Endothelial cell of umbilical vein (primary cell): ENCODE results near the gene POMP. TPM values are rescaled to one million over a fixed set of nuclear protein-coding genes. Genes with fewer than 3 reads are reported as not detected.

Source experiments
- BruUV-seq: library from RNA; stranded (reverse); fragments of 400-500 nt; replicated peaks from 2 replicates; lab custom pipeline; 2021; lab: Mats Ljungman, UMichigan
- CTCF ChIA-PET: fragments of 300-600, 350-600 bp; sonication (Branson Sonifier 250); formaldehyde crosslinking; loops from one replicate; lab custom pipeline; 2021; ENCODE audit warnings: antibody characterized with exemption, inconsistent platforms; lab: Charles Lee
- POLR2A ChIA-PET: fragments of 300-600, 350-600 bp; sonication (Branson Sonifier 250); formaldehyde crosslinking; loops from one replicate; lab custom pipeline; 2021; ENCODE audit warnings: antibody characterized with exemption, inconsistent platforms; lab: Charles Lee
- DNase-seq: peaks from one replicate; pipeline ENCODE4 v3.0.0-alpha.2; 2011; ENCODE audit warnings: low read depth, low spot score
- FAIRE-seq: peaks from 2 replicates; lab custom pipeline; 2011; peaks lifted over from hg19 to GRCh38; lab: Jason Lieb, UNC
- H2AFZ ChIP-seq: 2 replicates; pipeline ENCODE4 v1.6.0; 2012; ENCODE audit warnings: low read depth, low read length, control low read depth, inconsistent platforms
- H3K27ac ChIP-seq: 2 replicates; pipeline ENCODE4 v1.5.1; 2011; ENCODE audit warnings: low read depth, mild to moderate bottlenecking, control low read depth, low read length, moderate library complexity; ENCODE audit not compliant: insufficient read depth
- H3K27me3 ChIP-seq, 2 experiments: 2 replicates each; pipeline versions ENCODE4 v1.6.0 to v1.6.1; 2011; ENCODE audit warnings: low read length in 2 of 2, mixed read lengths in 1 of 2; ENCODE audit not compliant: control insufficient read depth in 2 of 2, insufficient read depth in 2 of 2
- H3K36me3 ChIP-seq, 2 experiments: 2 replicates in 1 of 2; 3 replicates in 1 of 2; pipeline ENCODE4 v1.5.1; 2011; ENCODE audit warnings: low read length in 2 of 2, mild to moderate bottlenecking in 1 of 2, moderate library complexity in 1 of 2; ENCODE audit not compliant: control insufficient read depth in 2 of 2, insufficient read depth in 2 of 2; ENCODE audit errors: extremely low read depth in 1 of 2
- H3K4me1 ChIP-seq: 3 replicates; pipeline ENCODE4 v1.5.1; 2011; ENCODE audit warnings: mild to moderate bottlenecking, low read length; ENCODE audit not compliant: control insufficient read depth, insufficient read depth; ENCODE audit errors: extremely low read depth
- H3K4me2 ChIP-seq: 2 replicates; pipeline ENCODE4 v1.6.1; 2011; ENCODE audit warnings: low read length, control low read depth, mixed read lengths; ENCODE audit not compliant: insufficient read depth
- H3K4me3 ChIP-seq, 3 experiments: fragments of 200-600 bp in 1 of 3; sonication (generic), shearing (Covaris generic) in 1 of 3; replicated peaks in 1 of 3; 2 replicates each; pipeline ENCODE4 v1.5.1; 2011 to 2016; ENCODE audit warnings: control low read depth in 3 of 3, low read length in 3 of 3, mild to moderate bottlenecking in 2 of 3, inconsistent platforms in 1 of 3, low read depth in 1 of 3, moderate library complexity in 1 of 3; ENCODE audit not compliant: insufficient read depth in 1 of 3
- H3K79me2 ChIP-seq: 2 replicates; pipeline ENCODE4 v1.6.0; 2012; ENCODE audit warnings: low read length, inconsistent platforms; ENCODE audit not compliant: control insufficient read depth, insufficient read depth
- H3K9ac ChIP-seq: replicated peaks from 2 replicates; pipeline ENCODE3; 2011; ENCODE audit warnings: low read length, control low read depth; ENCODE audit not compliant: insufficient read depth; ENCODE audit errors: extremely low read depth
- H3K9me1 ChIP-seq: replicated peaks from 3 replicates; pipeline ENCODE4 v1.6.0; 2011; ENCODE audit warnings: mild to moderate bottlenecking, low read length; ENCODE audit not compliant: control insufficient read depth, insufficient read depth; ENCODE audit errors: extremely low read depth
- H3K9me3 ChIP-seq: replicated peaks from 2 replicates; pipeline ENCODE4 v1.5.1; 2012; ENCODE audit warnings: low read length, inconsistent platforms; ENCODE audit not compliant: control insufficient read depth, insufficient read depth
- H4K20me1 ChIP-seq: replicated peaks from 2 replicates; pipeline ENCODE3; 2011; ENCODE audit warnings: mild to moderate bottlenecking, low read length; ENCODE audit not compliant: control insufficient read depth, insufficient read depth; ENCODE audit errors: extremely low read depth
- EZH2 ChIP-seq: IDR thresholded peaks from 2 replicates; pipeline ENCODE4 v1.6.1; 2012; ENCODE audit warnings: borderline replicate concordance, low read depth, mild to moderate bottlenecking, moderate library complexity, low read length, inconsistent platforms; ENCODE audit not compliant: severe bottlenecking
- FOS ChIP-seq: IDR thresholded peaks from 2 replicates; pipeline ENCODE4 v1.6.1; 2011; ENCODE audit warnings: mild to moderate bottlenecking, low read length, moderate library complexity, borderline replicate concordance; ENCODE audit not compliant: insufficient read depth
- GATA2 ChIP-seq: IDR thresholded peaks from 2 replicates; pipeline ENCODE4 v1.7.0; 2011; ENCODE audit warnings: low read depth, mild to moderate bottlenecking, moderate library complexity, mixed read lengths, low read length; ENCODE audit not compliant: insufficient read length, insufficient read depth
- JUN ChIP-seq: IDR thresholded peaks from 2 replicates; pipeline ENCODE4 v1.6.1; 2011; ENCODE audit warnings: borderline replicate concordance, low read depth; ENCODE audit not compliant: insufficient read length, insufficient read depth
- MAX ChIP-seq: IDR thresholded peaks from 2 replicates; pipeline ENCODE4 v1.6.1; 2011; ENCODE audit not compliant: insufficient read depth, insufficient read length
- MYC ChIP-seq: IDR thresholded peaks from one replicate; pipeline ENCODE4 v1.6.1; 2011; ENCODE audit warnings: mild to moderate bottlenecking, low read depth, low read length
- POLR2A ChIP-seq: IDR thresholded peaks from 2 replicates; pipeline ENCODE4 v1.6.1; 2012; ENCODE audit warnings: low read depth, mild to moderate bottlenecking, control low read depth, low read length
- dilution Hi-C: fragments of 300-500 bp; cut with MboI; formaldehyde crosslinking; loops from one replicate; pipeline ENCODE4 v1.15.0; 2019; ENCODE audit warnings: low sequenced_read_pairs; ENCODE audit not compliant: extremely low pct_ligation_motif_present
- intact Hi-C: fragments of 100-400 bp; cut with micrococcal nuclease; formaldehyde crosslinking; loops from one replicate; pipeline ENCODE4 v1.10.0; 2022
- polyA plus RNA-seq, 4 experiments: library from polyadenylated mRNA; depleted of rRNA in 3 of 4; stranded (reverse) in 3 of 4; unstranded in 1 of 4; fragments of >200 nt; gene quantifications; 2 replicates each; pipeline versions ENCODE4 v1.2.1 to v1.2.3, GENCODE V29; 2011 to 2012; ENCODE audit warnings: missing spikeins in 1 of 4
- total RNA-seq: library from RNA; stranded (reverse); gene quantifications from 2 replicates; pipeline ENCODE4 v1.2.3, GENCODE V29; 2021

The POMP gene
- total and polyA plus RNA-seq, 2 donors (not counting 3 experiments of a cell fraction or from before 2014, with no cell fraction given): 27.0 to 88.9 TPM

GRCh38 chr13:28618230-28618994 lies 40.5 kb upstream of the POMP start:
- Histone ChIP-seq H3K27ac (no peak overlapping the region), H3K9me3 (no peaks in the 10 kb centered on the region), H3K27me3 (no peaks in the 10 kb centered on the region), H3K4me2 (no peak overlapping the region), H4K20me1 (no peaks in the 10 kb centered on the region), H3K9ac (no peak overlapping the region), H2AFZ (no peak overlapping the region), H3K36me3 (no peaks in the 10 kb centered on the region), H3K79me2 (no peaks in the 10 kb centered on the region), H3K9me1 (no peaks in the 10 kb centered on the region), H3K4me1 (no peaks in the 10 kb centered on the region), H3K4me3 (no peak overlapping the region)
- TF ChIP-seq EZH2: no peak
- no peak for TF ChIP-seq JUN
- TF ChIP-seq FOS: no peak
- no peak for TF ChIP-seq MAX
- TF ChIP-seq MYC: no peak
- no peak for TF ChIP-seq GATA2
- no peak for TF ChIP-seq POLR2A
- intact Hi-C loops (no loop called here), dilution Hi-C loops (no loop called here)
- CTCF ChIA-PET: no interaction called here
- no peak for DNase-seq
- FAIRE-seq: no peak
- POLR2A ChIA-PET: no interaction called here
- no TSS peak for BruUV-seq
